RWPE1 (cell line): ENCODE data around the gene SAMD13.

Experiments used
- CTCF ChIA-PET: fragments of 350-600 bp; sonication (Branson Sonifier 250); formaldehyde crosslinking; extraction: SDS; loops from one replicate; lab custom pipeline; 2021; lab: Yijun Ruan, JAX
- POLR2A ChIA-PET: fragments of 400-600 bp; formaldehyde crosslinking; extraction: SDS; loops from one replicate; lab custom pipeline; 2020; ENCODE audit warnings: antibody characterized with exemption; ENCODE audit not compliant: low non-redundant PET; lab: Yijun Ruan, JAX
- DNase-seq: peaks from one replicate; pipeline ENCODE4 v3.0.0; 2012; ENCODE audit warnings: low spot score
- H3K27ac ChIP-seq: fragments of 450-650 bp; 2 replicates; pipeline ENCODE4 v1.5.1; 2017
- CTCF ChIP-seq: fragments of 450-650 bp; conservative IDR thresholded peaks from 2 replicates; pipeline ENCODE4 v1.5.1; 2017; ENCODE audit warnings: low read depth, mild to moderate bottlenecking

Gene SAMD13

GRCh38 chr1:84352298-84353106 lies 51.0 kb downstream of the SAMD13 start:
- TF ChIP-seq CTCF, result no peak
- ChIA-PET CTCF (interaction anchor here (0.6 kb wide), 1 partner anchor 51 kb away, joined by 3 read pairs; no protein-coding TSS in a partner anchor), POLR2A (no interaction called here)
- no peak overlapping the region for H3K27ac ChIP-seq
- DNase-seq, result no peak

- POLR2A ChIA-PET, result no interaction called here
- CTCF ChIA-PET, result no interaction called here
- no peak overlapping the region for H3K27ac ChIP-seq
- DNase-seq, result no peak
- TF ChIP-seq CTCF, result no peak
Observed at GRCh38 chr1:84353695-84354094, 52.2 kb downstream of the SAMD13 start.

GRCh38 chr1:84355556-84355955 lies 54.0 kb downstream of the SAMD13 start:
- H3K27ac ChIP-seq, result no peak overlapping the region
- CTCF ChIA-PET, result no interaction called here
- POLR2A ChIA-PET, result no interaction called here
- no peak for DNase-seq
- no peak for TF ChIP-seq CTCF

GRCh38 chr1:84356881-84357280 lies 55.4 kb downstream of the SAMD13 start:
- POLR2A ChIA-PET, result no interaction called here
- no peak overlapping the region for H3K27ac ChIP-seq
- TF ChIP-seq CTCF, result no peak
- no peak for DNase-seq
- CTCF ChIA-PET, result no interaction called here

GRCh38 chr1:84358695-84359094 lies 57.2 kb downstream of the SAMD13 start:
- CTCF ChIA-PET, result no interaction called here
- POLR2A ChIA-PET, result no interaction called here
- TF ChIP-seq CTCF, result no peak
- H3K27ac ChIP-seq, result no peak overlapping the region
- no peak for DNase-seq

GRCh38 chr1:84360316-84360715 lies 58.8 kb downstream of the SAMD13 start:
- CTCF ChIA-PET, result no interaction called here
- TF ChIP-seq CTCF, result no peak
- no peak overlapping the region for H3K27ac ChIP-seq
- POLR2A ChIA-PET, result no interaction called here
- no peak for DNase-seq
